ENCODE measurements around the gene WFDC11.

Gene WFDC11

GRCh38 chr20:45621593-45621992 lies 48.4 kb downstream of the WFDC11 start:
- no peak for DNase-seq

- no peak for DNase-seq
These were observed 52.4 kb downstream of the WFDC11 start for GRCh38 chr20:45617591-45617990.

GRCh38 chr20:45612314-45612713 lies 57.7 kb downstream of the WFDC11 start:
- DNase-seq: no peak

DNA sequence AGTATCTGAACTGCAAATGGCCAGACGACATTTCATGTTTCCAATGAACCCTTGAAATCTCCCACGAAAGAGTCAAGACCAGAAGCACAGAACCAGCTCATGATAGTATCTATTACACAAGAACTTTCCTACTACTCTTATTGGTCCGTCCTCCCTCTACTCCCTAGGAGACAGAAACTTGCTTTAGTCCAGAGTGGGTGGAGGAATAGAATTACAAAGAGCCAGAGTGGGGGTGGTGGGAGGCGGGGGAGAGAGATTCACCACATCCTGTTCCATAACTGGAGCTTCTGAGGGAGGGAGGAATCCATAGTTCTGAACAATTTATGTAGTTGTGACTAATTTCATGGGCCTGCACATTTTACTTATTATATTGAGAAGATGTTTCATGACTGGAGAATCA lies 59.0 kb downstream of the WFDC11 start:
- peak in 2 of 5 experiments; percentile 9 to 34 for DNase-seq

GRCh38 chr20:45607810-45608209 lies 62.2 kb downstream of the WFDC11 start:
- no peak for DNase-seq

Data from T-helper 2 cell (primary cell).